K562 (cell line): ENCODE data around the gene INPP5E. TPM values are rescaled to one million over a fixed set of nuclear protein-coding genes. Genes with fewer than 3 reads are reported as not detected.

Experiments
- ATAC-seq: fragments of 200-7000 bp; cut with Tn5 transposase; 3 replicates; pipeline ENCODE4 v1.9.1; 2020; ENCODE audit warnings: moderate library complexity
- BruUV-seq: library from RNA; stranded (reverse); fragments of 400-500 nt; replicated peaks from 2 replicates; lab custom pipeline; 2021; lab: Mats Ljungman, UMichigan
- CTCF ChIA-PET: fragments of 300-600 bp; formaldehyde crosslinking; extraction: SDS; loops from one replicate; lab custom pipeline; 2021; ENCODE audit warnings: low intra/inter-chr PET ratio; lab: Yijun Ruan, JAX
- POLR2A ChIA-PET: fragments of 300-600, 350-650 bp; sonication (Branson Sonifier 250); formaldehyde crosslinking; extraction: SDS; loops from one replicate; lab custom pipeline; 2021; ENCODE audit warnings: antibody characterized with exemption, inconsistent platforms; lab: Yijun Ruan, JAX
- DNase-seq, 4 experiments: peaks; one replicate each; pipeline versions ENCODE4 v3.0.0 to v3.0.0-alpha.2; 2011 to 2018; ENCODE audit warnings: low spot score in 3 of 4, mixed read lengths in 3 of 4; ENCODE audit errors: extremely low read depth in 1 of 4
- FAIRE-seq: peaks from 2 replicates; lab custom pipeline; 2011; peaks lifted over from hg19 to GRCh38; lab: Jason Lieb, UNC
- H2AFZ ChIP-seq: 2 replicates; pipeline ENCODE4 v1.6.0; 2011; ENCODE audit warnings: low read depth, low read length, control low read depth, inconsistent platforms
- H3K27ac ChIP-seq: fragments of 200-600 bp; 3 replicates; pipeline ENCODE4 v1.8.0; 2011; ENCODE audit warnings: low read depth, mild to moderate bottlenecking, control low read depth, inconsistent platforms, low read length, moderate library complexity, mixed read lengths; ENCODE audit errors: extremely low read depth
- H3K27me3 ChIP-seq, 2 experiments: fragments of 300-600 bp in 1 of 2; 2 replicates in 1 of 2; 3 replicates in 1 of 2; pipeline versions ENCODE4 v1.6.0 to v1.8.0; 2011; ENCODE audit warnings: inconsistent platforms in 2 of 2, low read length in 2 of 2, mild to moderate bottlenecking in 1 of 2, mixed read lengths in 1 of 2, moderate library complexity in 1 of 2; ENCODE audit not compliant: control insufficient read depth in 2 of 2, insufficient read depth in 2 of 2
- H3K36me3 ChIP-seq: fragments of 300-600 bp; 3 replicates; pipeline ENCODE4 v1.8.0; 2011; ENCODE audit warnings: mild to moderate bottlenecking, low read length, inconsistent platforms; ENCODE audit not compliant: control insufficient read depth, insufficient read depth
- H3K4me1 ChIP-seq, 2 experiments: fragments of 200-600 bp in 1 of 2; replicated peaks in 1 of 2; 2 replicates in 1 of 2; 3 replicates in 1 of 2; pipeline versions ENCODE4 v1.5.1 to v1.8.0; 2011; ENCODE audit warnings: inconsistent platforms in 2 of 2, low read length in 2 of 2, mild to moderate bottlenecking in 1 of 2, mixed read lengths in 1 of 2, moderate library complexity in 1 of 2; ENCODE audit not compliant: control insufficient read depth in 2 of 2, insufficient read depth in 2 of 2
- H3K4me2 ChIP-seq: 2 replicates; pipeline ENCODE4 v1.6.1; 2011; ENCODE audit warnings: low read length, control low read depth, inconsistent platforms, mixed read lengths; ENCODE audit not compliant: insufficient read depth
- H3K4me3 ChIP-seq: fragments of 200-600 bp; sonication (generic), shearing (Covaris generic); 2 replicates; pipeline ENCODE4 v1.5.1; 2016; ENCODE audit warnings: control low read depth, inconsistent platforms
- H3K79me2 ChIP-seq: fragments of 200-600 bp; 3 replicates; pipeline ENCODE4 v1.8.0; 2011; ENCODE audit warnings: low read length, inconsistent platforms; ENCODE audit not compliant: control insufficient read depth, insufficient read depth
- H3K9ac ChIP-seq, 2 experiments: 2 replicates each; pipeline versions ENCODE4 v1.6.0 to v1.6.1; 2011; ENCODE audit warnings: low read depth in 2 of 2, low read length in 2 of 2, control low read depth in 1 of 2, inconsistent platforms in 1 of 2, mild to moderate bottlenecking in 1 of 2, mixed read lengths in 1 of 2; ENCODE audit not compliant: insufficient read depth in 1 of 2
- H3K9me1 ChIP-seq: one replicate; pipeline ENCODE4 v1.6.0; 2011; ENCODE audit warnings: inconsistent platforms, mild to moderate bottlenecking, low read length, moderate library complexity; ENCODE audit not compliant: control insufficient read depth, insufficient read depth
- H3K9me3 ChIP-seq: replicated peaks from 2 replicates; pipeline ENCODE4 v1.5.1; 2011; ENCODE audit warnings: low read depth, low read length, inconsistent platforms; ENCODE audit not compliant: control insufficient read depth, insufficient read depth
- H4K20me1 ChIP-seq: replicated peaks from 2 replicates; pipeline ENCODE4 v1.6.1; 2011; ENCODE audit warnings: low read length, inconsistent platforms, mixed read lengths; ENCODE audit not compliant: control insufficient read depth, insufficient read depth
- BHLHE40 ChIP-seq: IDR thresholded peaks from 2 replicates; pipeline ENCODE4 v1.6.1; 2011; ENCODE audit warnings: low read length, improper control_type of control experiment
- GATAD2A ChIP-seq: fragments of 450-650 bp; IDR thresholded peaks from 2 replicates; pipeline ENCODE4 v1.6.1; 2017
- HMGN3 ChIP-seq: IDR thresholded peaks from 2 replicates; pipeline ENCODE4 v1.6.1; 2011; ENCODE audit warnings: borderline replicate concordance, low read depth, mild to moderate bottlenecking, mixed read lengths, low read length; ENCODE audit not compliant: insufficient read length; ENCODE audit errors: extremely low read depth
- NCOA2 ChIP-seq, 2 experiments: fragments of 450-650 bp; IDR thresholded peaks; 2 replicates each; pipeline ENCODE4 v1.6.1; 2018; ENCODE audit warnings: mild to moderate bottlenecking in 2 of 2, moderate library complexity in 1 of 2; ENCODE audit not compliant: partially characterized antibody in 2 of 2
- PCBP1 ChIP-seq: fragments of 200-400 bp; formaldehyde crosslinking; IDR thresholded peaks from 2 replicates; pipeline ENCODE4 v1.6.1; 2018; ENCODE audit warnings: mild to moderate bottlenecking, low read depth, low read length; ENCODE audit not compliant: poor library complexity, severe bottlenecking
- SMAD2 ChIP-seq: fragments of 150-350 bp; IDR thresholded peaks from 2 replicates; pipeline ENCODE4 v1.6.1; 2014; ENCODE audit warnings: low read depth, mild to moderate bottlenecking, low read length
- SRSF7 ChIP-seq: fragments of 200-400 bp; formaldehyde crosslinking; optimal IDR thresholded peaks from 2 replicates; pipeline ENCODE3; 2017; ENCODE audit warnings: mild to moderate bottlenecking, low read depth, low read length
- ZBTB1 ChIP-seq: sonication (generic); formaldehyde crosslinking; IDR thresholded peaks from 2 replicates; pipeline ENCODE4 v1.8.1; 2023; ENCODE audit warnings: missing genetic modification reagents, low read depth, mild to moderate bottlenecking, borderline replicate concordance
- ZFX ChIP-seq: sonication (generic); formaldehyde crosslinking; IDR thresholded peaks from 2 replicates; pipeline ENCODE4 v1.8.0; 2022; ENCODE audit warnings: mild to moderate bottlenecking, missing genetic modification reagents, moderate library complexity
- WGBS: fragments of 100-300 bp; shearing (Covaris generic); methylation state at CpG from one replicate; pipeline ENCODE4 v1.1.6; 2016; ENCODE audit warnings: low coverage, mixed read lengths; ENCODE audit not compliant: insufficient coverage; ENCODE audit errors: missing lambda C conversion rate; 5-methylcytosine and 5-hydroxymethylcytosine counted together
- in situ Hi-C: fragments of 300-500 bp; cut with MboI; formaldehyde crosslinking; loops from 4 replicates; pipeline ENCODE4 v1.15.0; 2018; ENCODE audit warnings: inconsistent platforms, mixed read lengths
- intact Hi-C: fragments of 100-400 bp; cut with micrococcal nuclease; formaldehyde crosslinking; loops from 2 replicates; pipeline ENCODE4 v1.14.2; 2022
- polyA plus RNA-seq, 8 experiments: library from polyadenylated mRNA; depleted of rRNA in 4 of 8; stranded (reverse) in 5 of 8; unstranded in 3 of 8; fragments of >200 nt; fragmentation: Nextera tagmentation in 2 of 8; fragmentation: Illumina TruSeq in 1 of 8; extraction: Ambion mirVana in 2 of 8; extraction: Trizol in 1 of 8; gene quantifications; 2 replicates each; pipeline versions ENCODE4 v1.2.1 to v1.2.3, GENCODE V29; 2011 to 2014; ENCODE audit warnings: inconsistent platforms in 1 of 8, missing spikeins in 1 of 8
- total RNA-seq, 7 experiments: library from RNA; depleted of rRNA in 6 of 7; stranded (reverse); fragments of >200 nt in 6 of 7; fragmentation: Illumina TruSeq in 2 of 7; extraction: Trizol in 2 of 7; gene quantifications; 2 replicates each; pipeline versions ENCODE4 v1.2.1 to v1.2.3, GENCODE V29; 2011 to 2021; ENCODE audit warnings: low replicate concordance in 1 of 7
- TF ChIP-seq, protein P1 (sequence below), 2 experiments: fragments of 450-650 bp; formaldehyde crosslinking in 1 of 2; IDR thresholded peaks; 2 replicates each; pipeline versions ENCODE4 v1.4.0 to v1.6.1; 2014 to 2020; ENCODE audit warnings: mild to moderate bottlenecking in 2 of 2, borderline replicate concordance in 1 of 2, low read depth in 1 of 2
- TF ChIP-seq, protein P2 (sequence below): sonication (generic); formaldehyde crosslinking; IDR thresholded peaks from 2 replicates; pipeline ENCODE4 v1.9.0; 2022; ENCODE audit warnings: mild to moderate bottlenecking, missing genetic modification reagents

Gene INPP5E
- total and polyA plus RNA-seq, 9 of the 15 experiments (the other 6 are each of a cell fraction or from before 2014, with no cell fraction given): 0.38 to 17.4 (median 4.9) TPM

DNA sequence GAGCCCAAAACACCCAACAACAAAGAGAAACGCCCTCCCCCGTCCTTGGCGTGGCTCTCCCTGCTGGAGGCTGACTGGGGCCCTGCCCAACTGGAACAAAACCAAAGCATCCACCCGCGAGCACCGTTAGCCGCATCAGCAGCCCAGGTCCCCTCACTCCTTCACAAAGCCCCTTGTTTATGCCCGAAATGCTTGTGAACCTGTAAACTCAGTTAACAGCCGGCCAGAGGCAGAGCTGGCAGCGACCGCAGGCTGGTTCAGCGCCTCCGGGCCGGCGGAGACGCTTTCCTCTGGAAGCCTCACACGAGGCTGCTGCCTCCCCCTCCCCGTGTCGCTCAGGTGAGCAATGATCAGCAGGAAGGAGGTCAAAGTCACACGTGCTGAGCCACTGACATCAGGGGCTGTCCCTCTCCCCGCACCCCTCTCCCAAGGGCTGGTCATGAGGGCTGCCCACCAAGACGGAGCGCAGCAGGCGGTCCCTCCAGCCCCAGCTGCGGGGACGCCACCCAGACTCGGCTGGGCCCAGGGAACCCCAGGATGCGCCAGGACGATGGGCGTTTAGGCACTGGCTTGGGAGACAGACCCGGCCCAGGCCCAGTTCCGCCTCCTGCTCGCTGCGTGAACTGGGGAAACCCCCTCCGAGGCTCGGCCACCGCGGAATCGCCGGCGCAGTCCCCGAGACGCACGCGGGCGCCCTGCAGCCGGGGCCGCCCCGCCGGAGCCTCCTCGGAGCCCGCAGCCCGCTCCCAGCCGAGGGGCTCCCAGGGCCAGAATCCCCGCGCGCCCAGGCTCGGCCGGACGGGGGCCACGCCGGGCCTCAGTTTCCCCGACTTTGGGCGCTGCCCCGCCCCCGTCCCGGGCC lies 40.2 kb downstream of the INPP5E start:
- CTCF ChIA-PET: interaction anchor here (0.8 to 1.9 kb wide), 6 partner anchors 36 to 232 kb away, joined by 3 to 10 read pairs (median 5); partner anchors contain the start of gene DNLZ
- no TSS peak for BruUV-seq
- H3K9me1 ChIP-seq: no peaks in the 10 kb centered on the region
- peak in 2 of 4 experiments; percentile 36 to 43 for DNase-seq
- peak overlapping the region; percentile 44; the same call in 1 of the 2 replicates for H2AFZ ChIP-seq
- H3K4me2 ChIP-seq: peak overlapping the region; percentile 97
- intact Hi-C loops (loop anchor here (1.0 to 2.0 kb wide), 3 partner anchors 34 to 61 kb away; no protein-coding TSS in a partner anchor), in situ Hi-C loops (no loop called here)
- peak; percentile 16 for ATAC-seq
- H4K20me1 ChIP-seq: no peaks in the 10 kb centered on the region; the same call in 1 of the 2 replicates
- H3K4me1 ChIP-seq: peaks cover 7 to 43% of the 10 kb centered on the region in 2 experiments; a peak in 4 of 5 replicates
- peak overlapping the region; percentile 78 to 98 for H3K9ac ChIP-seq
- FAIRE-seq: no peak
- H3K4me3 ChIP-seq: peak overlapping the region; percentile 98
- no peaks in the 10 kb centered on the region for H3K27me3 ChIP-seq
- under 1% methylated on average over 46 of the region's 67 CpGs for WGBS
- H3K27ac ChIP-seq: peak overlapping the region; percentile 69
- peaks cover 28% of the 10 kb centered on the region for H3K79me2 ChIP-seq
- no peaks in the 10 kb centered on the region for H3K9me3 ChIP-seq
- peaks cover 72% of the 10 kb centered on the region for H3K36me3 ChIP-seq
- POLR2A ChIA-PET: interaction anchor here (0.6 to 1.0 kb wide), 4 partner anchors 27 to 469 kb away, joined by 3 to 4 read pairs (median 4); partner anchors contain the start of gene DNLZ
- TF ChIP-seq NCOA2 (IDR thresholded peaks at IDR 0.05; ENCODE audit: partially characterized antibody in 2 of 2) (no peak), SRSF7 (no peak), SMAD2 (no peak), PCBP1 (no peak), ZFX (CRISPR knock-in tag) (no peak), GATAD2A (no peak), HMGN3 (peak; percentile 4), BHLHE40 (peak; percentile 5; the same call in 1 of the 2 replicates), ZBTB1 (CRISPR knock-in tag) (0 out of 2 replicates have a peak, but pooled peaks have one; percentile 5)
- TF ChIP-seq, protein P1, sequence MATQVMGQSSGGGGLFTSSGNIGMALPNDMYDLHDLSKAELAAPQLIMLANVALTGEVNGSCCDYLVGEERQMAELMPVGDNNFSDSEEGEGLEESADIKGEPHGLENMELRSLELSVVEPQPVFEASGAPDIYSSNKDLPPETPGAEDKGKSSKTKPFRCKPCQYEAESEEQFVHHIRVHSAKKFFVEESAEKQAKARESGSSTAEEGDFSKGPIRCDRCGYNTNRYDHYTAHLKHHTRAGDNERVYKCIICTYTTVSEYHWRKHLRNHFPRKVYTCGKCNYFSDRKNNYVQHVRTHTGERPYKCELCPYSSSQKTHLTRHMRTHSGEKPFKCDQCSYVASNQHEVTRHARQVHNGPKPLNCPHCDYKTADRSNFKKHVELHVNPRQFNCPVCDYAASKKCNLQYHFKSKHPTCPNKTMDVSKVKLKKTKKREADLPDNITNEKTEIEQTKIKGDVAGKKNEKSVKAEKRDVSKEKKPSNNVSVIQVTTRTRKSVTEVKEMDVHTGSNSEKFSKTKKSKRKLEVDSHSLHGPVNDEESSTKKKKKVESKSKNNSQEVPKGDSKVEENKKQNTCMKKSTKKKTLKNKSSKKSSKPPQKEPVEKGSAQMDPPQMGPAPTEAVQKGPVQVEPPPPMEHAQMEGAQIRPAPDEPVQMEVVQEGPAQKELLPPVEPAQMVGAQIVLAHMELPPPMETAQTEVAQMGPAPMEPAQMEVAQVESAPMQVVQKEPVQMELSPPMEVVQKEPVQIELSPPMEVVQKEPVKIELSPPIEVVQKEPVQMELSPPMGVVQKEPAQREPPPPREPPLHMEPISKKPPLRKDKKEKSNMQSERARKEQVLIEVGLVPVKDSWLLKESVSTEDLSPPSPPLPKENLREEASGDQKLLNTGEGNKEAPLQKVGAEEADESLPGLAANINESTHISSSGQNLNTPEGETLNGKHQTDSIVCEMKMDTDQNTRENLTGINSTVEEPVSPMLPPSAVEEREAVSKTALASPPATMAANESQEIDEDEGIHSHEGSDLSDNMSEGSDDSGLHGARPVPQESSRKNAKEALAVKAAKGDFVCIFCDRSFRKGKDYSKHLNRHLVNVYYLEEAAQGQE (IDR thresholded peaks at IDR 0.05; ENCODE audit: borderline replicate concordance): no peak
- TF ChIP-seq, protein P1 (CRISPR knock-in tag; IDR thresholded peaks at IDR 0.05; ENCODE audit: low read depth): 0 out of 2 replicates have a peak, but pooled peaks have one; percentile 10
- TF ChIP-seq, protein P2, sequence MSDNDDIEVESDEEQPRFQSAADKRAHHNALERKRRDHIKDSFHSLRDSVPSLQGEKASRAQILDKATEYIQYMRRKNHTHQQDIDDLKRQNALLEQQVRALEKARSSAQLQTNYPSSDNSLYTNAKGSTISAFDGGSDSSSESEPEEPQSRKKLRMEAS: peak; percentile 59
